A549 (cell line): ENCODE results near the gene POC1A.

Experiments used
- CBX2 ChIP-seq: fragments of 200-600 bp; sonication (generic); IDR thresholded peaks from 2 replicates; pipeline ENCODE4 v1.6.1; 2016; ENCODE audit warnings: low read depth, mild to moderate bottlenecking, borderline replicate concordance
- CEBPB ChIP-seq, 2 experiments: fragments of >200 bp in 1 of 2; sonication (Bioruptor Twin) in 1 of 2; formaldehyde crosslinking in 1 of 2; IDR thresholded peaks; 2 replicates each; pipeline ENCODE4 v1.6.1; 2012 to 2016
- CHD2 ChIP-seq: fragments of 150-350 bp; IDR thresholded peaks from 2 replicates; pipeline ENCODE4 v1.6.1; 2014; ENCODE audit warnings: low read length; ENCODE audit not compliant: partially characterized antibody
- CTCF ChIP-seq: fragments of >200 bp; sonication (Bioruptor Twin); formaldehyde crosslinking; IDR thresholded peaks from 3 replicates; pipeline ENCODE4 v1.5.1; 2016
- ESRRA ChIP-seq: fragments of 150-350 bp; IDR thresholded peaks from 2 replicates; pipeline ENCODE4 v1.6.1; 2014; ENCODE audit warnings: mild to moderate bottlenecking, low read length, borderline replicate concordance
- JUN ChIP-seq, 2 experiments: fragments of >200 bp; sonication (Bioruptor Twin); formaldehyde crosslinking; IDR thresholded peaks; 2 replicates in 1 of 2; 3 replicates in 1 of 2; pipeline ENCODE4 v1.6.1; 2016 to 2017
- POLR2A ChIP-seq: IDR thresholded peaks from 2 replicates; pipeline ENCODE4 v1.6.1; 2012; ENCODE audit warnings: mild to moderate bottlenecking, low read length
- RAD21 ChIP-seq, 2 experiments: fragments of >200 bp in 1 of 2; sonication (Bioruptor Twin) in 1 of 2; formaldehyde crosslinking in 1 of 2; IDR thresholded peaks in 1 of 2; conservative IDR thresholded peaks in 1 of 2; 2 replicates in 1 of 2; 3 replicates in 1 of 2; pipeline ENCODE4 v1.6.1; 2012 to 2018; ENCODE audit warnings: inconsistent platforms in 1 of 2
- RFX5 ChIP-seq: fragments of 450-650 bp; IDR thresholded peaks from 2 replicates; pipeline ENCODE4 v1.7.1; 2014; ENCODE audit warnings: antibody characterized with exemption, mild to moderate bottlenecking, moderate library complexity
- TF ChIP-seq, protein P1 (sequence below): fragments of 200-600 bp; sonication (generic); IDR thresholded peaks from 2 replicates; pipeline ENCODE4 v1.6.1; 2016; ENCODE audit warnings: antibody characterized with exemption, mild to moderate bottlenecking, moderate library complexity
- TF ChIP-seq, protein P2 (sequence below): IDR thresholded peaks from 2 replicates; pipeline ENCODE4 v1.6.1; 2012

- TF ChIP-seq JUN (IDR thresholded peaks at IDR 0.05) (no peak), POLR2A (no peak), CHD2 (no peak), RFX5 (no peak), ESRRA (no peak), CEBPB (IDR thresholded peaks at IDR 0.05) (no peak), CTCF (no peak), CBX2 (no peak), RAD21 (conservative IDR thresholded peaks at IDR 0.05 in 1 of 2, IDR thresholded peaks at IDR 0.05 in 1 of 2) (no peak)
- TF ChIP-seq, protein P1, sequence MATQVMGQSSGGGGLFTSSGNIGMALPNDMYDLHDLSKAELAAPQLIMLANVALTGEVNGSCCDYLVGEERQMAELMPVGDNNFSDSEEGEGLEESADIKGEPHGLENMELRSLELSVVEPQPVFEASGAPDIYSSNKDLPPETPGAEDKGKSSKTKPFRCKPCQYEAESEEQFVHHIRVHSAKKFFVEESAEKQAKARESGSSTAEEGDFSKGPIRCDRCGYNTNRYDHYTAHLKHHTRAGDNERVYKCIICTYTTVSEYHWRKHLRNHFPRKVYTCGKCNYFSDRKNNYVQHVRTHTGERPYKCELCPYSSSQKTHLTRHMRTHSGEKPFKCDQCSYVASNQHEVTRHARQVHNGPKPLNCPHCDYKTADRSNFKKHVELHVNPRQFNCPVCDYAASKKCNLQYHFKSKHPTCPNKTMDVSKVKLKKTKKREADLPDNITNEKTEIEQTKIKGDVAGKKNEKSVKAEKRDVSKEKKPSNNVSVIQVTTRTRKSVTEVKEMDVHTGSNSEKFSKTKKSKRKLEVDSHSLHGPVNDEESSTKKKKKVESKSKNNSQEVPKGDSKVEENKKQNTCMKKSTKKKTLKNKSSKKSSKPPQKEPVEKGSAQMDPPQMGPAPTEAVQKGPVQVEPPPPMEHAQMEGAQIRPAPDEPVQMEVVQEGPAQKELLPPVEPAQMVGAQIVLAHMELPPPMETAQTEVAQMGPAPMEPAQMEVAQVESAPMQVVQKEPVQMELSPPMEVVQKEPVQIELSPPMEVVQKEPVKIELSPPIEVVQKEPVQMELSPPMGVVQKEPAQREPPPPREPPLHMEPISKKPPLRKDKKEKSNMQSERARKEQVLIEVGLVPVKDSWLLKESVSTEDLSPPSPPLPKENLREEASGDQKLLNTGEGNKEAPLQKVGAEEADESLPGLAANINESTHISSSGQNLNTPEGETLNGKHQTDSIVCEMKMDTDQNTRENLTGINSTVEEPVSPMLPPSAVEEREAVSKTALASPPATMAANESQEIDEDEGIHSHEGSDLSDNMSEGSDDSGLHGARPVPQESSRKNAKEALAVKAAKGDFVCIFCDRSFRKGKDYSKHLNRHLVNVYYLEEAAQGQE, result no peak
- TF ChIP-seq, protein P2, sequence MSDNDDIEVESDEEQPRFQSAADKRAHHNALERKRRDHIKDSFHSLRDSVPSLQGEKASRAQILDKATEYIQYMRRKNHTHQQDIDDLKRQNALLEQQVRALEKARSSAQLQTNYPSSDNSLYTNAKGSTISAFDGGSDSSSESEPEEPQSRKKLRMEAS, result no peak
Observed at GRCh38 chr3:52140000-52140399, 14.2 kb downstream of the POC1A start.
